ENCODE results near the gene HOXA2.

The HOXA2 gene

DNA sequence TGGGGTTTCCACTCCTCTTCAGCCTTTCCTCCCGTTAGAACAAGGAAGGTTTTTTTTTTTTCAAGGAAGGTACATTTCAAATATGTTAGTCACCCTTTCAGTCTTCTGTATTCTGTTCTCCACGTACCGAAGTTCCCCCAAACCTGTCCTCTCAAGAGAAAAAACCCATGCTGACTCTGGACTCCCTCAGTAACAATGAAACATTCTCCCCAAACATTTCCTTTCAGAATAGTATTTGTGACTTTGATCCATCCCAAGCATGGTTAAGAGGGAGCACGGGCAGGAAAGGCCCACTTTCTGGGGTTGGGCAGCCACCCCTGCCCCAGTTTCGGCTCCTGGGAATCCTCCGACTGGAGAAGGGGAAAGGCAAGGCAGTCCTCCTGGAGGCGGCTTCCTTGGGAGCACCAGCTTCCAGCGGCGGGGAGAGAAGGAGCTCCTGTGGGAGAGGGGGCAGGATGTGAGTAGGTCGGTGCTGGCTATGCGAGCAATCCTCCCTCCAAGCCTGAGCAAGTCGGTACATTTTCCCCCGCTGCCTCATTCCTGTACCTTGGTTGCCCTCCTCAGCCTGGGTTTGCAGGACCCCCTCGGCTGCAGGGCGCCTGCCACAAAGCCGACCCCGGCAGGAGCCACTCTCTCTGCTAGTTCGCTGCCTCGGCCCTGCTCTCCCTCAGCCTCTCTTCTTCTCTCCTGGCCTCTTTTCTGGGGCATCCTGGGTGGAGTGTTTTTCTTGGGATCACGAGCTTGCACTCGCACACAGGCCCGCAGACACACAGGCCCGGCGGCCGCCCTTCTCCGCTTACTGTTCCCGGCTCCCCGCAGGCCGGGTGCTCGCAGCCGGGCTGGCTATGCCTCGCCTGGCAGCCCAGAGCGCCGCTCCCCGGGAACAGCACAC, 4.6 kb downstream of the HOXA2 start:
- no peak for DNase-seq

DNA sequence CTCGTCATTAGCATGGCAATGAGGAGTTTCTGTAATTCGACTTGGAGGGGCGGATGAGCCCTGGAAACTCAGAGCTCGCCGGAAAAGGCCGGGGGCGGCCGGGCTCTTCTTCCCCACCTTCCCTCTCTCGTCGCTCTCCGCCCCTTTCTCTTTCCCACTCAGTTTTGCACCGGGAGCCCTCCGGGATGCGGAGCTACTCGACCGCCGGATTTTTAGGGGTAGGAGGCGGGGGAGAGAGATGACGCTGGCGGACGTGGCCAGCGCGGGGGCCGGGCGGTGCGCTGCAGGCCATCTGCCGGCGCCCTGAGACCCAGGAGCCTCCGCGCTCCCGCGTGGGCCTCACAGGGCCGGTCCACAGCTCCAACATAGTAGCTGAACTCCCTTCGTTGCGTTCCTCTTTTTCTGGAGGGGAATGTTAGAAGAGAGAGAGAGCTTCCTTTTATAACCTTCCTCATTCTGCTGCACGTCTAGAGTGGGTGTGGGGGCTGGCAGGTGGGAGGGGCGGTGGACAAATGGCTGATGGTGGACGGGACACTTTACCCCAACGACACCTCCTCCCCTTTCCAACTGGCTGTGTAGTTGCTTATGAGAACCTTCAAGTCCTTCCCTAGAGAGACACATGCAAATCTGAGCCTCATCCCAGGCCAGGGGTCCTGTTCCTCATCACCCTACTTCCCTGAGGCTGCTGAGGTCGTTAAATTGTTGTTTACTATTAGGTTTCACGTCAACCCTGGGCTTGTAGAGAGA, 5.5 kb downstream of the HOXA2 start:
- DNase-seq, result peak; percentile 15 to 24

DNA sequence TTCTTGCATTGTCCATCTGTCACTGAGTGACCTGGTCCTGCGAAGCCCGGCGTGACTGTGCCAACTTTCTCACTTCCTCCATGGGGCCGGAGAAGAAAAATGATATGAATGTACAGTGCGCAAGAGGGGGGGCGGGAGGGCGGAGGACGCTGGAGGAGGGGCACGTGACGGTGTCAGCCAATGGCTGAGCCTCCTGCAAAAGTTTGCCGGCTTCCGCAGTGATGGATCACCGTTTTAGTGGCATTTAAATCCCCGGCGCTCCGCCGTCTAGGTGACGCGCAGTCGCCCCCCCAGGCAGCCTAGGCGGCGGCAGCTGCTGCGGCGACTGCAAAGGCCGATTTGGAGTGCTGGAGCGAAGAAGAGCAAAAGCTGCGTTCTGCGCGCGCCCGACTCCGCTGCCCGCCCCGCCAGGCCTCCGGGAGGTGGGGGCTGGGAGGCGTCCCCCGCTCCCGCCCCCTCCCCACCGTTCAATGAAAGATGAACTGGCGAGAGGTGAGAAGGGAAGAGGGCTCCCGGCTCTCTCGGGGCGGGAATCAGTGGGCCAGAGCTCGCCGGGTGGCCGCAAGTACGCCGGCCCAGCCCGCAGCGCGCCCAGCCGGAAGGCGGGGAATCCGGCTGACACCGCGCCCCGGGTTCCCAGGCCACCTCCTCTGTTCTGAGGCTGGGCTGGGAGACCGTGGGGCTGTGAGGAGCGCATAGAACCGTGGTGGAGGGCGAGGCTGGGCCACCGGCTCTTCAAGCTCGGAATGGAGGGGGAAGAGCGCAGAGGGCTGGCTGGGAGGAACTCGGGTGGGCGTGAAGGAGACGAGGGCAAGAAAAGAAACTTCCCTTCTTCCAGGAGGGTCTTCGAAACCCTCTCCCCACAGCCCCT, 6.4 kb downstream of the HOXA2 start, which contains the start of gene HOXA1:
HOXA1 (minus strand) TSS at position 104 of the 871 bp plus-strand sequence; CDS start at position 16, 88 bp downstream.
- DNase-seq, result peak; percentile 83 to 85

DNA sequence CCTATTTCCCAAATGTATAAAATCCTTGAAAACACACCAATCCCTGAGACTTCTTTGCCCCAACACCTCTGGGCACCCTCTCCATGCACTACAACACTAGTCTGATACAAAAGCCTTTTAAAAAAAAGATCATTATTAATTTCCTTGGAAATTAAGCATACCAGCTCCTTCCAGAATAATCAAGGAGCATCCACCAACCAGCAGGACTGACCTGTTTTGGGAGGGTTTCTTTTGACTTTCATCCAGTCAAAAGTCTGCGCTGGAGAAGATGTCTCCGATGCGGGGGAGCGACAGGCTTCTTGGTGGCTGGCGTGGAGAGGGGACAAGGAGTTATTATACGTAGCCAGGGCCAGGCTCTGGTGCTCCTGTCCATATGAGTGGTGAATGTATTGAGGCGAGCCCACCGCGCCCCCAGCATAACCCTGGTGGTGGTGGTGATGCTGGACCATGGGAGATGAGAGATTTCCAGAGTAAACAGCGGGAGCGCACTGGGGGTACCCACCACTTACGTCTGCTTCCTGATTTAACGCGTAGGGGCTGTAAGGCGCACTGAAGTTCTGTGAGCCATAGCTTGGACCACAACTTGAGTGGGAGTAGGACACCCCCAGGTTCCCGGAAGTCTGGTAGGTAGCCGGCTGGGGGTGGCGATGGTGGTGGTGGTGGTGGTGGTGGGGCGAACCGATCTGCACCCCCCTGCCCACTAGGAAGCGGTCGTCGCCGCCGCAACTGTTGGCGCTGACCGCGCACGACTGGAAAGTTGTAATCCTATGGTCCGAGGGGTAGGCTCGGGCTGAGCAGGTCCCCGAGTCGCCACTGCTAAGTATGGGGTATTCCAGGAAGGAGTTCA, 7.2 kb downstream of the HOXA2 start:
- DNase-seq, result peak; percentile 24 to 43

DNA sequence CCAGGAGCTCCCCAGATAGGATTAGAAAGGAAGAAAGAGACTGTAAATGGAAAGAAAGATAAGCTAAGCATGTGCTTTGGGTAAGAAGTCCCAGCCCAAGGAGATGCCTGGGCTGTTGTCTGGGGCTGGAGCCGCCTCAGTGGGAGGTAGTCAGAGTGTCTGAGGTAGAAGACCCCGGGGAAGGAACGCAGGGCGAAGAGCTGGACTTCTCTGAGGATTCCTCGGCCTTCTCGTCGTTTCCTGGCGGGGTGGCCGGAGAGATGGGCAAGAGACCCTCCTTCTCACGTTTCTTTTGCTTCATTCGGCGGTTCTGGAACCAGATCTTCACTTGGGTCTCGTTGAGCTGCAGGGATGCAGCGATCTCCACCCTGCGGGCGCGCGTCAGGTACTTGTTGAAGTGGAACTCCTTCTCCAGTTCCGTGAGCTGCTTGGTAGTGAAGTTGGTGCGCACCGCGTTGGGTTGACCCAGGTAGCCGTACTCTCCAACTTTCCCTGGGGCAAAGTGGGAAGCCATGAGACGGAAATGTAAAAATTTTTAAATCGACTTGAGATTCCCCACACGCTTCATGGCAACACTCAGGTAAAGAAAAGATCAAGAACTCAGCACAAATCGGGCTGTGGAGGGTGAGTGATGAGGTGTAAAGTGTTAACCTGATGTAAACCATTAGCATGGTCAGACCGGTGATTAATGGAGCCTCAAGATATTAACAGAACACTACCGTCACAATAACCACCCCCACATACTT, 8.0 kb downstream of the HOXA2 start:
- no peak for DNase-seq

DNA sequence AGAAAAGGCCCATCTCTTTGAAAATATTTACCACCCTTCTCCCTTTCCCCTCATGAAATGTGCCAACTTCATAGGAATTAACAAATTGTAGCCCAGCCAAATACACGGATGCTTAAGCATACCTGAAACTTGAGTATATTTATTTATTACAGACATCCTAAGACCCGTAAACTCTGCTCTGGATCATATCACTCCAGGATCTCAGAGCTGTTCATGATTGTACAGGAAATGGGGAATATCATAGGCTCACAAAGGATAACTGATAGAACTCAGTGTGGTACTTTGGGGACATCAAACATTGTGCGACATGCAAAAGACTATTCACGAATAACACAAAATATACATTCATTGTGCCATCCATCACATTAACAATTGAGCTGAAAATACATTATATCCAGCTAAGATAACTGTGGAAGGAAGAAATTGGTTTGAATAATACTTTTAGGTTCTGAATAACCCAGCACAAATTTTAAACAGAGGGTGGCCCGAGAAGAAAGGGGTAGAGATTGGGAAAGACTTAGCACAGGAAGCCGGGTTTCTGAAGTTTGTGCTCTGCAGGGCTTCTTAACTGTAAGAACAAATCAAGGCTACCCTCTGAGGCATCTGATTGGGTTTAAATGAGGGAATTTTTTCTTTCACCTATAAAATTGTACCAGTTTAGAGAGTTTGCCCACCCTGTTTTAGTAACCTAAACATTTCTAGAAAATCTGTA, 9.1 kb downstream of the HOXA2 start:
- no peak for DNase-seq

DNA sequence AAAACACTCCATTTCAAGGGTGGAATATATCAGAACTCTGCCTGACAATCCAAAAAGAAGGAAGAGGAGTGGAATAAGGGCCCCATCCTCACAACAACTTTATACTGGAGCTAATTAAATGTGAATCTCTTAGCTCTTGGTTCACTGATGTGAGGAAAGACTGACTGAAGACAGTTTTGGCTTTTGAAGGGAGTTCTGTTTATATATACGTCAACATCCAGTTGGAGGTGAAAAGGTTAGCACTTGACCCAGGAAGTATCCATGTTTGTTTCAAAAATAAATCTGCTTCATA, 9.7 kb downstream of the HOXA2 start:
- DNase-seq, result no peak

DNA sequence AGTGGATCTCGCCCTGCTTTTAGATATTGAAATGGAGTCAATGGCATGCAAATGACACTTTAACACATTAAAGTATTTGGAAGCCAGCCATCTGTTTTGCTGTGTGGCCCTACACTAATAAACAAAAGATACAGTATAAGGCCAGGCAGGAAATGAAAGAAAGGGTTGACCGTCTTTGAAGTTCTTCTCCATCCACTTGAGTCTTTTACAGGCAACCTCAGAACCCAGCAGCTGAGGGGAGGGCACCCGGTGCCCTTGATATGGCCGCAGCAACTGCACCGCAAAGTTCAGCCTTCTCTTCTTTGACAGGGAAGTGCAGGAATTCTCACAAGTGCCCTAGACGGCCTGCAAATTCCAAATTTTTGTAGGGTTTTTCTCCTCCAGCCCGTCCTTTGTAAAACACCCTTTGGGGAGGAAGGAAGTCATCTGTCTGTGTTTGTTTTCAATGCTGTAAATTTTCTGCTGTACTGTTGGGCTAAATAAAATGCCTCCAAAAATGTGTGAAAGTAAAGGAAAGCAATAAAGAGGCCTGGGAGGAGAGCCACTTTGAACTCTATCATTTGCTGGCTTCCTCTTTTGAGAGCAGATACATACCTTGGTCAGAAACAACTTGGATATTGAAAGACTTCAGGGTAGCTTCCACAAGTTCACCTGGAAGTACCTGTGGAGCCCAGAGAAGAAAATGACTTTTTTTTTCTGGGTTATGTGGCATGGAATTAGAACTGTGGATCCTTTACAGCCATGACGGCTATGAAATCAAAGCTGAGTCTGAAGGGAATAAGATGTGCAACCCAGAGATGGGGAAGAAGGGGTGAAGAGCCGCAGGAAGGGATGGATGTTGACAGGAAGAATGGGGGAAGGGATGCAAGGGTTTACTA, 10.3 kb downstream of the HOXA2 start:
- no peak for DNase-seq

DNA sequence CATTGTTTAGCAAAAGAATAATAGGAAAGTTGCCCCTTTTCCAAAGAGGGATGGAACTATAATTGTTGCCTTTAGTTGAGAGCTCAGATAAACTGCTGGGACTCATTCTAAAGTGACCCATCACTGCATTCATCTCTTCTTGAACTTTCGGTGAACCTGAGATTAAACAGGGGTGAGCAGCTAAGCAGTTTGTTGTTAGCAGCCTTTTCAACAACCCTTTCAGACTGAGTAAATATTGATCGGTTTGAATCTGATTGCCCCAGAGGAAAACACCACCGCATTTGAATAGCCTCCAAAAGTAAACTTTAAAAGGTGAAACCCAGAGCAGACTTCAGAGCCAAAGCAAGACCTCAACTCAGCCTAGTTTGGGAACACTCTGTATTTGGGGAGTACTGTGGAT, 11.4 kb downstream of the HOXA2 start:
- no peak for DNase-seq

DNA sequence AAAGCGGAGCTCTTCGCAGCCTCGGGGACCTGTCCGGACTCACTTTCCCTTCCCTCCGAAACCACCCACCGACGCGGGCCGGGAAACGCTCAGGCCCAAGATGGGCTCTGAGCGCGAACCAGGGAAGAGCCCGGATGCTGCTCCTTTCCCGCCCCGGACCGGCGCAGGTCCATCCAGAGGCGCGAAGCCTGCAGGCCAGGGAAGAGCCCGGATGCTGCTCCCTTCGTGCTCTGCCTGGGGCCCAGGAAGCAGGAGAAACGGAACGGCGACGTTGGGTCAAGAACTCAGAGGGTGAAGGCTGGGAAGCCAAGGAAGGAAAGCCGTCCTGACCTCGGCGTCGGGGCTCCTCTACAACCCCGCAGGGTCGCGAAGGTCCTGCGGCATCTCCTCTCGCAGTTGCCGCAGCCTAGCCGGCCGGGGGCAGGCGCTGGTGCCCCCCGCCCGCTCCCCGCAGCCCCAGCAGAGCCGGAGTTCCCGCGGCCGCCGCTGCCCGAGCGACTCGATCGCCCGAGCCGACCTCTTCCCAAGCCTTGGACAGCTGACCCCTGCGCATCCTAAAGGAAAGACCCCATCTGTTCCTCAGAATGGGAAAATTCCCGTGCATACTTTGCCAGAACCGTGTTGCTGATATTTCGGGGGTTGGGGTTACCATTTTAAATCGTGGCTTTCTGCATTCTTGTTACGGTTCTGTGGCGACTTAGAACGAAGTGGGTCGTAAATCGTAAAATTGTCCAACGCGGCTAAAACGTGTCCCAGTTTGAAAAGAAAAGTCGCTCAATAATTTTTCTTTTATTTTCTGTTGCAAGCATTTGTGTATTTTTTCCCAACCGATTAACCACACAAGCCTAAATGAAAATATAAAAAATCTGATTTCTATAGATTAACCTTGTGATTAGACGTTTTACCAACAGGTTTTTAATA, 14.2 kb downstream of the HOXA2 start:
- no peak for DNase-seq

DNA sequence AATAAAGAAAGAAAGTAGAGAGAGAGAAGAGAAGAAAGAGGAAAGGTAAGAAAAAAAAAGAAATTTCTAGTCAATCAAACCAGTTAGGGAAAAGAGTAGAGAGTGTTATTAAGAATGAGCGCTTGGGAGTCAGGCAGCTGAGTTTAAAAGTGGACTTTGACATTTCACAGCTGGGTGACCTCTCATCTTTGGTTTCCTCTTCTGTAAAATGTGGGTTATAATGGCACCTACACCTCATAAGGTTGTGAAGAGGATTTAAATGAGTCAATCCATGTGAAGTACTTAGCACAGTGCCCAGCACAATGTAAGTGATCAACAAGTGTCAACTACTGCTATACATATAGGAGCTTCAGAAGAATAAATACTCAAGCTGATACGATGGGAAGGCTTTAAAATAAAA, 18.8 kb downstream of the HOXA2 start:
- no peak for DNase-seq

DNA sequence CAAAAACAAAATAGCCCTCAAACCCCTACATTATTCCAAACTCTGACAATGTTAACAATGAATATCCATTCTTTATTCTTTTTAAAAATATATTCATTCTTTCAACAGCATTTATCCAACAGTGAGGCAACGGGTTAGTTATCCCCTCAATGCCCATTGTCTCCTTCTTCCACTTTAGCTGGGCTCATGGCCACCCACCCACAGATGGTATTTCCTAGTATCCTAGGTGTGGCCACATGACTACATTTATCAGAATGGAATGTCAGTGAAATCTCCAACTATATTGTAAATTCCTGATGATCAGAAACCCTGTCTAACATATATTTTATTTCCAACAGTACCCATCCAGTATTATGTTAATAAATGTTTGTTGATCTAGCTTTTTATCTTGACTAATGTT, 20.3 kb downstream of the HOXA2 start:
- DNase-seq, result no peak

DNA sequence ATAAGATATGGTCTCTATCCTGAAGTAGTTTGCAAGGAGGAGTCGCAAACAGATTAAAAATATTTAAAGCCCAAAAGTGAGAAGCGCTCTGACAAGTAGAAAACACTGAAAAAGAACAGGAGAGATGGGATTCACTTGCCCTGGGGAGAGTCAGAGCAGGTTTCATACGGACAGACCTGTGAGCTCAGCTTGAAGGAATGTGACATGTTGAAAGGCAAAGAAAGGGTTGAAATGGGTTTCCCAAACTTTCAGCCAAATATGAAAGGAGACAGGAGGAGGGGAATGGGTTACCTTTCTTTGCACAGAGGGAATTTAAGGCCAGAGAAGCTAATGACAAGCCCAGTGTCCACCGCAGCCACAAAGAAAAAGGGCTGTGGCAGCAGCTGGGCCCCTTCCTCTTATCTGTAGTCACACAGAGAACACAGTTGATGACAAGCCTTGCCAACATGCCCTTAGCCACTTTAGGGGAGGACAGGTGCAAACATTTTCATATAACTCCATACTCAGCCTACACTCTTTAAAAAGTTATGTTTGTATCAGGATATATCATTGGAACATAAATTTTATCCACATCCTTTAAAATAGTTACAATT, 21.5 kb downstream of the HOXA2 start:
- no peak for DNase-seq

DNA sequence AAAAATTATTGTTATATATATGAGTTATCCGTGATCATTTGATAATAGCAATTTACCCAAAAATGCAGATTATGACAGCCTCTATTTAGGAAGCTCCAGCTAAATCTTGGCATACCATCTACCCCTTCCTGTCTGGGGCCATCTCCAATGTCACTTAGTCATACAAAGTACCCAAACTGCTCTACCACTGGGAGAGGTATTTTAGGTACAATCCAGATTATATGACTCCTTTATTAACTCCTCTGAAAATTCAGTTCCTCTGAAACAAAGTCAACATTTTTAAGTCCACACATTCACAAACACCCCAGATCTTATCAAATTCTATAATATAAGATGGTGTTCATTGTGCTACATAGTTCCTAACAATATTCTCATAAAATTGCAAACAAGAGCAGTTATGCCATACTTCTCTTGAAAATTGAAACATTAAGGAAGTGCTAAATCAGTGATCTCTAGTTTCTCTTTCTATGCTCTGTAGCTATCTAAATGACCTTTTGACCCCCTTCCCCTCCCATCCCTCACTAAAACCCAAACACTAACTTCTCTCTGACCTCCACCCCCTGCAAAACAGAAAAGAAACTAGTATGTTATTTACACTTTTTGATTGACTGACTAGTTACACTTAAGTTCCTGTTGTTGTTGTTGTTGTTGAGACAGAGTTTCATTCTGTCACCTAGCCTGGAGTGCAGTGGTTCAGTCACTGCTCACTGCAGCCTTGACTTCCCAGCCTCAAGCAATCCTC, 23.1 kb downstream of the HOXA2 start:
- DNase-seq, result no peak

DNA sequence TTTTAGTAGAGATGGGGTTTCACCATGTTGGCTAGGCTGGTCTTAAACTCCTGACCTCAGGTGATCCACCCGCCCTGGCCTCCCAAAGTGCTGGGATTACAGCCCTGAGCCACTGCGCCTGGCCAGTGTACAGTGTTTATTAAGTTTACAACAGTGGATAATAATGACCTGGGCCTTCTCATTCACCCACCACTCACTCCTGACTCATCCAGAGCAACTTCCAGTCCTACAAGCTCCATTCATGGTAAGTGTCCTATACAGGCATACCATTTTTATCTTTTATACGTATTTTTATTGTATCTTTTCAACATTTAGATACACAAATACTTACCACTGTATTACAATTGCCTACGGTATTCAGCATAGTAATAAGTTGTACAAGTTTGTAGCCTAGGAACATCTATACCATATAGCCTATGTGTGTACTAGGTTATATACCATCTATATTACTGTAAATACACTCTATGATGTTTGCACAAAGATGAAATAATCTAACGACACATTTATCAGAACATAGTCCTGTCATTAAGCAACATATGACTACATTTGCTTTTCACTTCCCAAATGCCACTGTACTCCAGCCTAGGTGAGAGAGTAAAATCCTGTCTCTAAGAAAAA, 23.8 kb downstream of the HOXA2 start:
- DNase-seq, result no peak

DNA sequence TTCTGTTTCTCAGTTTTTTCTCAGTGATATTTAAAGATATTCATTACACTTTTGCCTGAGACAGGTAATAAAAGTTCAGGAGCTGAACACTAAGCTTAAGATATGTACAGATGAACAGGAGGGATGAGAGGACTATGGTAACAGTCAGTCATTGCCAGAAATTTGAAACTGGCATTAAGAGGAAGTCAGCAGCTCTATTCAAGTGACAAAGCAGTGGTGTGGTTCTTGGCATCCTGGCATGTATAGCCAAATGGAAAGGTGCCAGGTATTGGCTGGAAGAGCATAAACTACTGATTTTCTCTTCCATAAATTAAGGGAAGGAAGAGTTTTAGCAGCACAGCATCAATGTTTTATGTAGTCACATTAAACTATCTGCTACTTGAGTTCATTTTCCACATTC, 29.4 kb downstream of the HOXA2 start:
- DNase-seq, result no peak
